ENCODE results near the gene PIP5K1C. TPM values are rescaled to one million over a fixed set of nuclear protein-coding genes. Genes with fewer than 3 reads are reported as not detected.
"Not testable (repeated sequence)": the region's sequence is repeated elsewhere in the genome, so short reads cannot be mapped to it uniquely, and the experiment has no call there.

Gene PIP5K1C
- polyA plus RNA-seq, 3 donors: 29.0 to 32.7 (median 31.2) TPM

DNA sequence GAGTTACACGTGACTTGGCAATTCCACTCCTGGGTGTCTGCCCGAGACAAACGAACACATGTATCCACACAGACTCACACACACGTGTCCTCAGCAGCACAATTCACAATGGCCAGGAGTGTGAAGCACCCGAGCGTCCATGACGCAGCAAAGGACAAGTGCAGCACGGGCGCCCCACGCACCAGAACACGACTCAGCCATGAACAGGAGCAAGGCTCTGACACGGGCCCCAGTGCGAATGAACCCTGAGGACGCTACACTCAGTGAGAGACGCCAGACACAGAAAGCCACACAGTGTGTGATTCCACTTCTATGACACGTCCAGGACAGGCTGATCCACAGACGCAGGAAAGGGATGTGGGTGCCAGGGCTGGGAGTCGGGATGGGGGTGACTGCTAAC, 36.4 kb downstream of the PIP5K1C start:
- DNase-seq: no peak

DNA sequence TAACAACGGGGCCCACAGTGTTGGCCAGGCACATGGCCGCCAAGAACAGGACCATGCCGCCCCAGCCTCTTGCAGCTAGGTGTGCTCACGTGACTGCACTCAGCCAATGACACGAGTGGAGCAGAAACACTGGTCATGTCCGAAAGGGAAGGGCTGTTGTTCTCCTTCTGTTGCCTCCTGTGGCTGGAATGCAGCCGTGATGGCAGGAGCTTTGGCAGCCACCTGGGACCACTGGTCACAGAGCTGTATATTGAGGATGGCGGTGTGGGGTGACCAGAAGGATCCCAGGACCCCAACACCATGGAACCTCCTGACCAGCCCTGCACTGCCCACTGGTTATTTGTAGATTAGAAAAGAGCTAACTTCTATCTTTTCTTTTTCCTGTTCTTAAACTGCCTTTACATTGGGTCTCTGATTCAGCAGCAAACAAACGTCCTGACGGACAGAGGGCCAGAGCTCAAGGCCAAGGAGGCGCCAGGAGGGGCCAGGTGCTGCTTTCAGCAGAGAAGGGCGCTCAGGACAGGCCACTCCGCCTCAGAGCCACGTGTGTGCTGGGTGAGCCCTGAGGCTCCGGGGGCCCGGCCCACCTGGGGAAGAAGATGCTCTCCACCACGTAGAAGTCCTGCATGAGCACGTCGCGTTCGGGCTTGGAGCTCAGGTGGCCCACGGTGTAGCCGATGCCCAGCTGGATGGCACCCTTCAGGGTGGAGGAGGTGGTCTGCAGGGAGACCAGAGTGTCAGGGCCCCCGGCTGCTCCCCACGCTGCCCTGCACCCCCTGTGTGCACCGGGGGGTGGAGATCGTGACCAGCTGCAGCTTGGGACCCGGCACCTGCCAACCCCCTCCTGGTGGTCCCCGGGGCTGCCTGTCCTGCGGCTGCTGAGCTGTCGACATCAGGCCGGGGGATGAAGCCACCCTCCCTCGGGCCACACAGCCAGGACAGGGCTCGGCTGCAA, 38.7 kb downstream of the PIP5K1C start:
- no peak for DNase-seq

DNA sequence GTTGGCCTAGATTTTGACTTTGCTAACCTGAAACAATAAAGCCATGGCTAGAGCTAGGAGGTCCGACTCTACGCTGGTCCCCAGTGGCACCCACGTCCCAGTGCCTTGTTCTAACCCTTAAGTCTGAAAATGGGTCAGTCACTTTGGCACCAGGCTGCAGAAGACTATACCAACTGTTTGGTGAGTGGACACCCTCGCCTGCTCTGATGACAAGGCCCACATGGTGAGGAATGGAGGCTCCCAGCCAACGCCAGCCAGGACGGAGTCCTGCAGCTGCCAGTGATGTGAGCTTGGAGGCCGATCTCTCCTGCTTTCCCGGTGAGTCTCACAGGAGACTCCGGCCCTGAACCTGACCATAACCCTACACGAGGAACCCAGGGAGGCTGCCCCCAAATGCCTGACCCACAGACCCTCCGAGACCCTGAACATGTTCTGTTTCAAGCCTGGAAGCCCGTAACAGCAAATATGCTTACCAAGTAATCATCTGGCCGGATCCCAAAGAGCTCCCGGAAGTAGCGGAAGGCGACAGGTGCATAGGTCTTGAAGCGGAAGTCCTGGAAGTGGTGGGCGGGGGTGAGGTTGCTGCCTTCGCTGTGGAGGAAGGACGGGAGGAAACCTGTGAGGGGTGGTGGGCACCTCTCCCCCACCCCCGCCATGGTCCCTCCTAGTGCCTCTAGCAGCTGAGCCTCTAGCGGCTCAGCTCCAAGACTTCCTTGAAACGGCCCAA, 39.6 kb downstream of the PIP5K1C start:
- no peak for DNase-seq

- DNase-seq: no peak
These were observed 40.5 kb downstream of the PIP5K1C start for GRCh38 chr19:3659746-3660112.

DNA sequence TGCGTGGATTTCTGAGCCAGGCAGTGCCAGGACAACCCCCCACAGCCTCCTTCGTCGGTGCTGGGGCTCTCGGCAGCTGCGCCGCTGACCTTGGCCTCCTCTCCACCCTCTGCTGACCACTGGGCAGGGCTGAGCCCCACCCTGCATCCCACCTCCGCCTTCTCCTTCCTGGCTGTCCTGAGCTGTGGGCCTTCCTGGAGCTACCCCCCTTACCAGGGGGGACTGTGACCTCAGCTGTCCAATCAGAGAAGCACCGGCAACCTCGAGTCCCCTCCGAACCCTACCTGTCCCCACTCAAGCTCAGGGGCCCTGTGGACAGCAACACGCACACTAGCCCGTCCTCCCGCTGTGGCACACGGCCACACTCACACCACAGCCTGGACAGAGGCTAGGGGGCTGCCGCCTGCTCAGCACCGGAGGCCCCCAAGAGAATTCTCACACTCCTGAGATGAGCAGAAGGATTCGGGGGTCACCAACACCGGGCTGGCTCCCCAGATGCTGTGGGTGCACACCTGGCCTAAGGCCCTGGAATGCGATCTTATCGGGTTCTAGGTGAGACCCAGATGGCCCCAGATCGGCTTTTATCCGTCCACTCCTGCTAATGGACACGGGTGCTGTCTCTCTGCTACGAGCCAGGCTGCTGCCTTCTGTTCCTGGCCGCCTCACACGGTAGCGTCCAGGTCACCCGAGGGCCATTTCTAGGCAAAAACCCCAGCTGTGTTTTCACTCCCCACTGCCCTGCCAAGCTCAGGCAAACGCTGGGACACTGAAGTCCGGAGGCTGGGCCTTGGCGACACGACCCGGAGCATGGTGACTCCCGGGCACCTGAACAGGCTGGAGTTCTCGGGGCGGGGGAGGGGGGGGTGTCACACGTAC, 41.2 kb downstream of the PIP5K1C start:
- no peak for DNase-seq

DNA sequence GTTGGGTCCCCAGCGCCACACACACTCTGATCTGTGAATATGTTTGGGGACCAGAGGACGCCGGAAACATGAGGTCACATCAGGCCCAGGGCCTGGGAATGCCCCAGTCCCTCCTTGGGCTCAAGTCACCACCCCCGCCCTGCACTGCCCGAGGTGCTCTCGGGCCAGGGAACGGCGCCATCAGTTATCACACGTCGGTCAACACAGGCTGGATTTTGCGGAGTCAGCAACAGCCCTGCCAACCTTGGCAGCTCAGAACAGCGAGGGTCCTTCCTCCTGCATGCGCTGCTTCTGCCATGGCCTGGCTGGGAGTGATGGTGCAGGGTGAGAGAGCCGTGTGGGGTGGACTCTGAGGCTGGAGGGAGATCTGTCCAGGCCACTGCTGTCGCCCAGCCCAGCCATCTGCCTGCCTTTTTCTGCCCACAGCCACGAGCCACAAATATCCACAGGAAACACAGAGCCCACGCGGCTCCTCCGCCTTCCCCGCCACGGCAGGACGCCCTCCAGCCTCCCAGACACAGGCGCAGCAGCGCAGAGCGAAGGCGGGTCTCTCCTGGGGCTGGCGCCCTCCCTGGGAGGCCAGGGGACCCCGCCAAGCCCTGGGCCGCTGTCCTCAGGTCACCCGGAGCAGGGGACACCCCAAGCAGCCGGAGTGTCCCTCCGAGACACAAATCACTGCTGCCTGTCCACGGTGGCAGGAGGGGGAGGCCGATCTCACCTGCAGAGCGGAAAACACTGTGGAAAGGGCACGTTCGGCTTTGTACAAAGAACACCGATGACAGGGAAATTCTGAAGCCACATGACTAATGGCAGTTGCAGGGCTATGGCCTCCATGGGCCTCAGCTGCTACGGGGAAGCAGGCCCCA, 42.0 kb downstream of the PIP5K1C start:
- DNase-seq: no peak

DNA sequence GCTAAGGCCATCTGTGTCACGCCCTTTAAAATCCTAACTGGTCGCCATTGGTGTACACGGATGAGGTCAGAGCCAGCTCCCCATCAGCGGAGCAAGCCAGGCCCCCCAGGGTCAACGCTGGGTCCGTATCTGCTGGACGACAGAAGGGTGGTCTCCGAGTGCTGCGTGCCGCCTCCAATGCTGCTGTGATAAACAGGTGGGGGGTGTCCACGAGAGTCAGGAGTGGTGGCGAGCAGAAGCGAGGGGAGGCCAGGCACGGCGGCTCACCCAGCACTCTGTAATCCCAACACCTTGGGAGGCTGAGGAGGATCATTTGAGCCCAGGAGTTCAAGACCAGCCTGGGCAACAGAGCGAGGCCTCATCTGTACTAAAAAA, 42.9 kb downstream of the PIP5K1C start:
- DNase-seq: no peak

DNA sequence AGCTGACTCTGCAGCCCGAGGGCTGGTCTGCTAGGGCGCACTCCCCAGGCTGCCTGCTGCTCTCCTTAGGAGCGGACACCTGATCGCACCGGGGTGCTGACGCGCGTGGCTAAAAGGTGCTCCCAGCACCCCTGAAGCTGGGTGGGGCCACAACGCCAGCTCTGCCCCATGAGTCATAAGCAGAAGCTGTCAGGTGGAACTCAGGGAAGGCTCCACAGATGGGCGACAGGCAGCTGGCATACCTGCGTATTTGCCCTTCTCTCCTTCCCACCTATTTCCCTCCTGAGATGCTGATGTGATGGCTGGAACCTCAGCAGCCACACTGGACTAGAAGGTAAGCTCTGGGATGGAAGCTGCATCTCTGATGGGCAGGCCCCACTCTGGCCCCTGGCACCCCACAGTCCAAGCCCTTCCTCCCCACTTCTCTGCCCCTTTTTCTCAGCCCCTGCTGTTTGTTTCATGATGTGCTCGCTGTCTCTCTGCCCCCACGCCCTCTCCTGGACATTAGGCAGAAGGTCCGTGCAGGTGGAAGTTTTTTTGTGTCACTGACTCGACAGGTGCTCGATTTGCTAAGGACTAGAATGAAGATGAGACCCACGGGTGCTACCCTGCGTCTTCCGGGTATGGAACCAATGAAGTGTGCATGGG, 43.4 kb downstream of the PIP5K1C start:
- no peak for DNase-seq

- DNase-seq: no peak
These were observed 44.1 kb downstream of the PIP5K1C start for GRCh38 chr19:3656073-3656746.

DNA sequence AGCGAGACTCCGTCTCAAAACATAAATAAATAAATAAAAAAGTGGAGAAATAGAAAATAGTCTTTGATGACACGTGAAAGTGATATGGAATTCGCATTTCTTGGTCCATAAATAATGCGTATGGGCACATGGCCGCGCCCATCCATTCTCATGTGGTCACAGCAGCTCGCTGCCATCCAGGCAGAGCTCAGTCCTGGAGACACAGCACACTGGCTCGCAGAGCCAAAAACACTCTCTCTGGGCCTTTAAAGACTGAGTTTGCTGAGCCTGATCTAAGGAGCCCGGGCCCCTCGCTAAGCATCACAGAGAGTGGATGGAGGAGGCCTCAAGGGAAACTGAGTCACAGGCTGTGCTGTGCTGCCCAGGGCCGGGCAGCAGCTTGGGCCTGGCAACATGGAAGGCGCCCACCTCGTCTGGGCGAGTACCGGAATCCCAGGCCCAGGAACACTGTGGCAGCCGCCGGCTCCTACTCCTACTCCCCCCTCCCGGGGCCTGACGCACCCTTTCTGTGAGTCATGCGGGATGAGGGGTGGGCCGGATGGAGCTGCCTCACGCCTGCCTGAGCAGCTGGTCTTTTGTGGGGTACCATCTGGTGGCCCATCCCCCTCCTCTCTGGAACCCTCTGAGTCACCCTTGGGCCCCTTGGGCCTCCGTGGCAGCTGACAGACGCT, 44.7 kb downstream of the PIP5K1C start:
- DNase-seq: no peak

- DNase-seq: no peak
These were observed 46.3 kb downstream of the PIP5K1C start for GRCh38 chr19:3653865-3654513.

- DNase-seq: no peak
These were observed 47.0 kb downstream of the PIP5K1C start for GRCh38 chr19:3653081-3653795.

- DNase-seq: no peak
These were observed 47.8 kb downstream of the PIP5K1C start for GRCh38 chr19:3652422-3652821.

DNA sequence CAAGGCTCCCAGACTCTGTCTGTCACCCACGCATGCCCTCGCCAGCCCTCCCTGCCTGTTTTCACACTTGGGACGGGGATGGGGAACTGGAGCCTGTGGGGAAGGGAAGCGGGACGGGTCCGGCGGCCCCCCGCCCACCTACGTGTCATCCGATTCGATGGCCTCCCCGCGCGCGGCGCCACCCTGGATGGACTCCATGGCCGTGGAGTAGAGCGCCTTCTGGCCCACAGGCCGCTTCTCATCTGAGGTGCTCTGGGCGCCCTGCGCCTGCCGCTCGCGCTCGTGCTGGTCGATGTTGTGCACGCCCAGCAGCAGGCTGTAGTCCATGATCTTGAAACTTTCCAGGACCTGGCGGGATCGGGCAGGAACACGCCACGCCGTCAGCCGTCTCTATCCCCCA, 48.6 kb downstream of the PIP5K1C start:
- no peak for DNase-seq

DNA sequence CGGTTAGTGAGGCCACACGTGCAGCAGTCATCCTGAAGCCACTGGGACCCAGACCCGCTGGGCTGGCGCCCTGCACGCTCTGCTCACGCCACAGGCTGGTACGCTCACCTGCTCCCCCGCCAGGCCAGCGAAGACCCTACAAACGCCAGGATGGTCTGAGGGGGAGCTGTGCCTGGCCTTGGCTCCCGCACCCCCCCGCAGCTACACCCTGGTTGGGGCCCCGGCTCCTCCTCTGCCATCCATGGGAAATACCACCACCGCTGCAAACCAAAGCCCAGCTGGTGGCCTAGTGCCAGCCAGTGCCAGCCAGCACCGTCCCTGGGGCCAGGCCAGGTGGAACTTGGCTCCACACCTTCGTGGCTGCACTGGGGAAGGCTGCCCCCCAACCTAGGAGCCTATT, 50.4 kb downstream of the PIP5K1C start:
- DNase-seq: no peak

- no peak for DNase-seq
These were observed 52.0 kb downstream of the PIP5K1C start for GRCh38 chr19:3648037-3648905.

- DNase-seq: not testable (repeated sequence)
These were observed 53.2 kb downstream of the PIP5K1C start for GRCh38 chr19:3647102-3647501.
